A549 treated with dexamethasone at 1 μM for 4 hours (cell line): ENCODE measurements around the gene USP37. TPM values are rescaled to one million over a fixed set of nuclear protein-coding genes. Genes with fewer than 3 reads are reported as not detected.

Experiments
- total RNA-seq: library from RNA; stranded (reverse); fragments of 200-300 nt; extraction: Qiagen RNA extraction; gene quantifications from 5 replicates; pipeline ENCODE4 v1.2.3, GENCODE V29; 2022

USP37 gene
- 3.7 to 6.8 TPM (median 5.6 TPM) in 5 replicates for total RNA-seq

GRCh38 chr2:218568190-218569037 is at the start of gene USP37, which contains the start of gene CNOT9:
USP37 (minus strand) TSS chr2:218568351; CDS start chr2:218558653, 9,698 bp downstream.
CNOT9 (plus strand) TSS chr2:218568839; CDS start chr2:218568955, 116 bp downstream.

GRCh38 chr2:218607436-218608115 is 39.4 kb upstream of the USP37 start, which contains the start of gene PLCD4:
PLCD4 (plus strand) TSS chr2:218607899; CDS start chr2:218615740, 7,841 bp downstream.

GRCh38 chr2:218418717-218419458 is 149.3 kb downstream of the USP37 start, which contains the start of gene VIL1:
VIL1 (plus strand) TSS chr2:218419123; CDS start chr2:218423779, 4,656 bp downstream.

Other genes with a start within 250 kb of the USP37 start
- 0.11 to 0.18 TPM in 2 of 5 replicates, not detected in the others for gene CATIP, start 211.5 kb downstream of the USP37 start, total RNA-seq
- 0.11 to 0.20 TPM (median 0.16 TPM) in 5 replicates for gene SLC11A1, start 186.1 kb downstream of the USP37 start, total RNA-seq
- gene CTDSP1, start 168.5 kb downstream of the USP37 start, total RNA-seq: 54.3 to 79.0 TPM (median 77.9 TPM) in 5 replicates
- 0.16 to 0.40 TPM (median 0.27 TPM) in 5 replicates for gene VIL1, start 149.2 kb downstream of the USP37 start, total RNA-seq
- 36.8 to 43.3 TPM (median 40.7 TPM) in 5 replicates for gene CNOT9, start 488 bp upstream of the USP37 start, total RNA-seq
- 0.14 to 0.46 TPM (median 0.28 TPM) in 5 replicates for gene PLCD4, start 39.5 kb upstream of the USP37 start, total RNA-seq
- gene ZNF142, start 91.3 kb upstream of the USP37 start, total RNA-seq: 10.4 to 22.5 TPM (median 20.8 TPM) in 5 replicates
- 39.1 to 49.2 TPM (median 44.4 TPM) in 5 replicates for gene BCS1L, start 91.3 kb upstream of the USP37 start, total RNA-seq
- 52.0 to 64.2 TPM (median 55.0 TPM) in 5 replicates for gene RNF25, start 103.7 kb upstream of the USP37 start, total RNA-seq
- 6.7 to 12.3 TPM (median 11.4 TPM) in 5 replicates for gene STK36, start 103.7 kb upstream of the USP37 start, total RNA-seq
- 20.6 to 29.0 TPM (median 28.3 TPM) in 5 replicates for gene TTLL4, start 142.5 kb upstream of the USP37 start, total RNA-seq
- 0.15 to 0.18 TPM (median 0.18 TPM) in 5 replicates for gene CYP27A1, start 213.8 kb upstream of the USP37 start, total RNA-seq